PC-9 (cell line): ENCODE results near the gene DLG2. TPM values are rescaled to one million over a fixed set of nuclear protein-coding genes. Genes with fewer than 3 reads are reported as not detected.

Experiments
- BruUV-seq: library from RNA; stranded (reverse); fragments of 400-500 nt; replicated peaks from 2 replicates; lab custom pipeline; 2021; lab: Mats Ljungman, UMichigan
- CTCF ChIA-PET: fragments of 300-600 bp; sonication (Branson Sonifier 250); formaldehyde crosslinking; loops from one replicate; lab custom pipeline; 2022; ENCODE audit warnings: antibody characterized with exemption; lab: Charles Lee
- POLR2A ChIA-PET: fragments of 300-600 bp; sonication (Branson Sonifier 250); formaldehyde crosslinking; loops from one replicate; lab custom pipeline; 2022; ENCODE audit warnings: antibody characterized with exemption; ENCODE audit not compliant: unreplicated experiment; lab: Charles Lee
- DNase-seq, 2 experiments: peaks; one replicate each; pipeline versions ENCODE4 v3.0.0 to v3.0.0-alpha.2; 2015 to 2022; ENCODE audit warnings: mixed read lengths in 1 of 2
- H2AFZ ChIP-seq: fragments of 200-600 bp; sonication (generic); 2 replicates; pipeline ENCODE4 v1.8.1; 2017; ENCODE audit warnings: antibody characterized with exemption
- H3F3A ChIP-seq: fragments of 200-600 bp; sonication (generic); 2 replicates; pipeline ENCODE4 v1.8.1; 2017; ENCODE audit warnings: antibody characterized with exemption, mild to moderate bottlenecking, low read depth; ENCODE audit not compliant: insufficient read depth
- H3K27ac ChIP-seq: fragments of 200-600 bp; sonication (generic); 2 replicates; pipeline ENCODE4 v1.6.1; 2016; ENCODE audit warnings: mixed run types
- H3K27me3 ChIP-seq: fragments of 200-600 bp; sonication (generic); 2 replicates; pipeline ENCODE4 v1.6.1; 2016; ENCODE audit warnings: low read depth, mixed run types; ENCODE audit not compliant: insufficient read depth
- H3K36me3 ChIP-seq: fragments of 200-600 bp; sonication (generic); 2 replicates; pipeline ENCODE4 v1.6.1; 2016; ENCODE audit warnings: low read depth, mixed run types
- H3K4me1 ChIP-seq: fragments of 200-600 bp; sonication (generic); replicated peaks from 2 replicates; pipeline ENCODE4 v1.6.1; 2016; ENCODE audit warnings: mixed run types; ENCODE audit not compliant: insufficient read depth
- H3K4me2 ChIP-seq: fragments of 200-600 bp; sonication (generic); 2 replicates; pipeline ENCODE4 v1.6.1; 2017; ENCODE audit warnings: mixed run types
- H3K4me3 ChIP-seq: fragments of 200-600 bp; sonication (generic); 2 replicates; pipeline ENCODE4 v1.6.1; 2016; ENCODE audit warnings: mixed run types
- H3K79me2 ChIP-seq: fragments of 200-600 bp; sonication (generic); 2 replicates; pipeline ENCODE4 v1.6.1; 2017; ENCODE audit warnings: low read depth, mixed run types
- H3K9me2 ChIP-seq: fragments of 200-600 bp; sonication (generic); 2 replicates; pipeline ENCODE4 v1.8.1; 2017; ENCODE audit warnings: mild to moderate bottlenecking; ENCODE audit not compliant: insufficient read depth
- H3K9me3 ChIP-seq: fragments of 200-600 bp; sonication (generic); 2 replicates; pipeline ENCODE4 v1.8.1; 2016; ENCODE audit warnings: low read depth; ENCODE audit not compliant: insufficient read depth
- H4K20me1 ChIP-seq: fragments of 200-600 bp; sonication (generic); 2 replicates; pipeline ENCODE4 v1.8.1; 2017; ENCODE audit not compliant: insufficient read depth
- CTCF ChIP-seq: fragments of 200-600 bp; sonication (generic); conservative IDR thresholded peaks from 2 replicates; pipeline ENCODE4 v1.6.1; 2017; ENCODE audit warnings: mixed run types, antibody characterized with exemption, mild to moderate bottlenecking, moderate library complexity
- EZH2 ChIP-seq: fragments of 200-600 bp; sonication (generic); IDR thresholded peaks from 2 replicates; pipeline ENCODE4 v1.8.0; 2017; ENCODE audit warnings: antibody characterized with exemption, low read depth
- intact Hi-C: fragments of 100-400 bp; cut with micrococcal nuclease; formaldehyde crosslinking; loops from one replicate; pipeline ENCODE4 v1.10.0; 2022; ENCODE audit not compliant: unreplicated experiment
- total RNA-seq: library from RNA; stranded (reverse); gene quantifications from 2 replicates; pipeline ENCODE4 v1.2.3, GENCODE V29; 2021

Gene DLG2
- total RNA-seq, 1 experiment from 2014 or later, result 6.4 TPM

- no peaks in the 10 kb centered on the region for H3K9me2 ChIP-seq
- no peak overlapping the region for H3K27ac ChIP-seq
- ChIA-PET POLR2A (no interaction called here), CTCF (no interaction called here)
- no TSS peak for BruUV-seq
- intact Hi-C loops, result no loop called here
- no peaks in the 10 kb centered on the region for H3K9me3 ChIP-seq
- no peaks in the 10 kb centered on the region for H3K27me3 ChIP-seq
- TF ChIP-seq CTCF, result no peak
- no peak for TF ChIP-seq EZH2
- no peak overlapping the region for H2AFZ ChIP-seq
- no peaks in the 10 kb centered on the region for H3K36me3 ChIP-seq
- DNase-seq, result no peak
- no peaks in the 10 kb centered on the region for H4K20me1 ChIP-seq
- H3F3A ChIP-seq, result no peaks in the 10 kb centered on the region
- H3K4me1 ChIP-seq, result no peaks in the 10 kb centered on the region
- H3K4me2 ChIP-seq, result no peak overlapping the region
- H3K79me2 ChIP-seq, result no peaks in the 10 kb centered on the region
- H3K4me3 ChIP-seq, result no peak overlapping the region
Measured at GRCh38 chr11:85096939-85097338, 530.2 kb downstream of the DLG2 start.

GRCh38 chr11:85095239-85095638 is 531.9 kb downstream of the DLG2 start:
- H3K4me2 ChIP-seq, result no peak overlapping the region
- TF ChIP-seq EZH2, result no peak
- no peak for TF ChIP-seq CTCF
- intact Hi-C loops, result no loop called here
- H3K36me3 ChIP-seq, result no peaks in the 10 kb centered on the region
- peaks cover 2% of the 10 kb centered on the region; the same call in 1 of the 2 replicates for H3K9me2 ChIP-seq
- no peaks in the 10 kb centered on the region for H3F3A ChIP-seq
- H3K27me3 ChIP-seq, result no peaks in the 10 kb centered on the region
- no peak for DNase-seq
- H3K4me1 ChIP-seq, result no peaks in the 10 kb centered on the region
- BruUV-seq, result no TSS peak
- H3K79me2 ChIP-seq, result no peaks in the 10 kb centered on the region
- no peak overlapping the region for H2AFZ ChIP-seq
- H3K9me3 ChIP-seq, result no peaks in the 10 kb centered on the region
- CTCF ChIA-PET, result interaction anchor here (0.5 kb wide), 1 partner anchor 315 kb away, joined by 3 read pairs; no protein-coding TSS in a partner anchor
- H3K27ac ChIP-seq, result no peak overlapping the region
- no peak overlapping the region for H3K4me3 ChIP-seq
- POLR2A ChIA-PET, result no interaction called here
- H4K20me1 ChIP-seq, result no peaks in the 10 kb centered on the region

GRCh38 chr11:85094795-85095194 is 532.3 kb downstream of the DLG2 start:
- Histone ChIP-seq H3K4me1 (no peaks in the 10 kb centered on the region), H3K27ac (no peak overlapping the region), H3K4me3 (no peak overlapping the region), H3K4me2 (no peak overlapping the region), H4K20me1 (no peaks in the 10 kb centered on the region), H3K9me3 (no peaks in the 10 kb centered on the region), H3K79me2 (no peaks in the 10 kb centered on the region), H3K36me3 (no peaks in the 10 kb centered on the region), H3K9me2 (peaks cover 4% of the 10 kb centered on the region; the same call in 1 of the 2 replicates), H3F3A (no peaks in the 10 kb centered on the region), H2AFZ (no peak overlapping the region), H3K27me3 (no peaks in the 10 kb centered on the region)
- BruUV-seq, result no TSS peak
- CTCF ChIA-PET, result no interaction called here
- intact Hi-C loops, result no loop called here
- no peak for DNase-seq
- POLR2A ChIA-PET, result no interaction called here
- TF ChIP-seq CTCF, result no peak
- TF ChIP-seq EZH2, result no peak
